GM12872 (cell line): ENCODE results near the gene INSYN2A.

Source experiments
- CTCF ChIP-seq: IDR thresholded peaks from 3 replicates; pipeline ENCODE4 v1.5.1; 2011; ENCODE audit warnings: low read depth, mild to moderate bottlenecking, low read length, moderate library complexity; ENCODE audit not compliant: insufficient read depth

The INSYN2A gene

GRCh38 chr10:127196282-127197153 lies at the start of gene INSYN2A:
Gene INSYN2A, minus strand, starts transcription at chr10:127196591. Its CDS starts 20,196 bp downstream, at chr10:127176395.
- TF ChIP-seq CTCF: no peak

GRCh38 chr10:127245456-127245855 lies 49.1 kb upstream of the INSYN2A start:
- no peak for TF ChIP-seq CTCF

- TF ChIP-seq CTCF: no peak
These were observed 47.3 kb upstream of the INSYN2A start for GRCh38 chr10:127243490-127244272.

GRCh38 chr10:127242914-127243313 lies 46.5 kb upstream of the INSYN2A start:
- no peak for TF ChIP-seq CTCF

- TF ChIP-seq CTCF: no peak
These were observed 39.9 kb upstream of the INSYN2A start for GRCh38 chr10:127236266-127236665.

- no peak for TF ChIP-seq CTCF
These were observed 38.0 kb upstream of the INSYN2A start for GRCh38 chr10:127234306-127234800.

- TF ChIP-seq CTCF: no peak
These were observed 31.9 kb upstream of the INSYN2A start for GRCh38 chr10:127228195-127228787.
